K562 (cell line): ENCODE measurements around the gene LUC7L3. TPM values are rescaled to one million over a fixed set of nuclear protein-coding genes. Genes with fewer than 3 reads are reported as not detected.

ENCODE experiments used
- ATAC-seq: fragments of 200-7000 bp; cut with Tn5 transposase; 3 replicates; pipeline ENCODE4 v1.9.1; 2020; ENCODE audit warnings: moderate library complexity
- BruUV-seq: library from RNA; stranded (reverse); fragments of 400-500 nt; replicated peaks from 2 replicates; lab custom pipeline; 2021; lab: Mats Ljungman, UMichigan
- CTCF ChIA-PET: fragments of 300-600 bp; formaldehyde crosslinking; extraction: SDS; loops from one replicate; lab custom pipeline; 2021; ENCODE audit warnings: low intra/inter-chr PET ratio; lab: Yijun Ruan, JAX
- POLR2A ChIA-PET: fragments of 300-600, 350-650 bp; sonication (Branson Sonifier 250); formaldehyde crosslinking; extraction: SDS; loops from one replicate; lab custom pipeline; 2021; ENCODE audit warnings: antibody characterized with exemption, inconsistent platforms; lab: Yijun Ruan, JAX
- DNase-seq, 4 experiments: peaks; one replicate each; pipeline versions ENCODE4 v3.0.0 to v3.0.0-alpha.2; 2011 to 2018; ENCODE audit warnings: low spot score in 3 of 4, mixed read lengths in 3 of 4; ENCODE audit errors: extremely low read depth in 1 of 4
- FAIRE-seq: peaks from 2 replicates; lab custom pipeline; 2011; peaks lifted over from hg19 to GRCh38; lab: Jason Lieb, UNC
- H2AFZ ChIP-seq: 2 replicates; pipeline ENCODE4 v1.6.0; 2011; ENCODE audit warnings: low read depth, low read length, control low read depth, inconsistent platforms
- H3K27ac ChIP-seq: fragments of 200-600 bp; 3 replicates; pipeline ENCODE4 v1.8.0; 2011; ENCODE audit warnings: low read depth, mild to moderate bottlenecking, control low read depth, inconsistent platforms, low read length, moderate library complexity, mixed read lengths; ENCODE audit errors: extremely low read depth
- H3K27me3 ChIP-seq, 2 experiments: fragments of 300-600 bp in 1 of 2; 2 replicates in 1 of 2; 3 replicates in 1 of 2; pipeline versions ENCODE4 v1.6.0 to v1.8.0; 2011; ENCODE audit warnings: inconsistent platforms in 2 of 2, low read length in 2 of 2, mild to moderate bottlenecking in 1 of 2, mixed read lengths in 1 of 2, moderate library complexity in 1 of 2; ENCODE audit not compliant: control insufficient read depth in 2 of 2, insufficient read depth in 2 of 2
- H3K36me3 ChIP-seq: fragments of 300-600 bp; 3 replicates; pipeline ENCODE4 v1.8.0; 2011; ENCODE audit warnings: mild to moderate bottlenecking, low read length, inconsistent platforms; ENCODE audit not compliant: control insufficient read depth, insufficient read depth
- H3K4me1 ChIP-seq, 2 experiments: fragments of 200-600 bp in 1 of 2; replicated peaks in 1 of 2; 2 replicates in 1 of 2; 3 replicates in 1 of 2; pipeline versions ENCODE4 v1.5.1 to v1.8.0; 2011; ENCODE audit warnings: inconsistent platforms in 2 of 2, low read length in 2 of 2, mild to moderate bottlenecking in 1 of 2, mixed read lengths in 1 of 2, moderate library complexity in 1 of 2; ENCODE audit not compliant: control insufficient read depth in 2 of 2, insufficient read depth in 2 of 2
- H3K4me2 ChIP-seq: 2 replicates; pipeline ENCODE4 v1.6.1; 2011; ENCODE audit warnings: low read length, control low read depth, inconsistent platforms, mixed read lengths; ENCODE audit not compliant: insufficient read depth
- H3K4me3 ChIP-seq: fragments of 200-600 bp; sonication (generic), shearing (Covaris generic); 2 replicates; pipeline ENCODE4 v1.5.1; 2016; ENCODE audit warnings: control low read depth, inconsistent platforms
- H3K79me2 ChIP-seq: fragments of 200-600 bp; 3 replicates; pipeline ENCODE4 v1.8.0; 2011; ENCODE audit warnings: low read length, inconsistent platforms; ENCODE audit not compliant: control insufficient read depth, insufficient read depth
- H3K9ac ChIP-seq, 2 experiments: 2 replicates each; pipeline versions ENCODE4 v1.6.0 to v1.6.1; 2011; ENCODE audit warnings: low read depth in 2 of 2, low read length in 2 of 2, control low read depth in 1 of 2, inconsistent platforms in 1 of 2, mild to moderate bottlenecking in 1 of 2, mixed read lengths in 1 of 2; ENCODE audit not compliant: insufficient read depth in 1 of 2
- H3K9me1 ChIP-seq: one replicate; pipeline ENCODE4 v1.6.0; 2011; ENCODE audit warnings: inconsistent platforms, mild to moderate bottlenecking, low read length, moderate library complexity; ENCODE audit not compliant: control insufficient read depth, insufficient read depth
- H3K9me3 ChIP-seq: replicated peaks from 2 replicates; pipeline ENCODE4 v1.5.1; 2011; ENCODE audit warnings: low read depth, low read length, inconsistent platforms; ENCODE audit not compliant: control insufficient read depth, insufficient read depth
- H4K20me1 ChIP-seq: replicated peaks from 2 replicates; pipeline ENCODE4 v1.6.1; 2011; ENCODE audit warnings: low read length, inconsistent platforms, mixed read lengths; ENCODE audit not compliant: control insufficient read depth, insufficient read depth
- CBX3 ChIP-seq, 2 experiments: IDR thresholded peaks; 1 replicate in 1 of 2; 2 replicates in 1 of 2; pipeline ENCODE4 v1.6.1; 2012; ENCODE audit warnings: inconsistent platforms in 2 of 2, low read length in 2 of 2, borderline replicate concordance in 1 of 2, control low read depth in 1 of 2
- EP400 ChIP-seq: fragments of 450-650 bp; IDR thresholded peaks from 2 replicates; pipeline ENCODE4 v1.6.1; 2017; ENCODE audit warnings: antibody characterized with exemption, mild to moderate bottlenecking, moderate library complexity
- ETS2 ChIP-seq: IDR thresholded peaks from 2 replicates; pipeline ENCODE4 v1.6.1; 2016; ENCODE audit warnings: borderline replicate concordance, missing genetic modification characterization, mild to moderate bottlenecking, moderate library complexity, missing compliant biosample characterization; ENCODE audit not compliant: poor library complexity, severe bottlenecking
- FOXA3 ChIP-seq, 2 experiments: fragments of 450-650 bp in 1 of 2; sonication (generic) in 1 of 2; formaldehyde crosslinking; IDR thresholded peaks in 1 of 2; conservative IDR thresholded peaks in 1 of 2; 2 replicates each; pipeline versions ENCODE4 v1.4.0 to v1.8.0; 2020 to 2022; ENCODE audit warnings: mild to moderate bottlenecking in 2 of 2, missing genetic modification reagents in 1 of 2
- NFE2 ChIP-seq: IDR thresholded peaks from 2 replicates; pipeline ENCODE4 v1.6.1; 2014; ENCODE audit warnings: antibody characterized with exemption, low read depth
- NFYB ChIP-seq: IDR thresholded peaks from 2 replicates; pipeline ENCODE4 v1.6.1; 2011; ENCODE audit warnings: mild to moderate bottlenecking, moderate library complexity; ENCODE audit not compliant: insufficient read length; ENCODE audit errors: extremely low read depth
- POLR3G ChIP-seq: IDR thresholded peaks from 2 replicates; pipeline ENCODE4 v1.6.1; 2011; ENCODE audit not compliant: insufficient read length, insufficient replicate concordance; ENCODE audit errors: extremely low read depth
- RBM15 ChIP-seq: fragments of 200-400 bp; formaldehyde crosslinking; IDR thresholded peaks from 2 replicates; pipeline ENCODE4 v1.6.1; 2018; ENCODE audit warnings: mild to moderate bottlenecking, low read length, moderate library complexity; ENCODE audit not compliant: insufficient read depth
- RBM17 ChIP-seq: fragments of 200-400 bp; formaldehyde crosslinking; IDR thresholded peaks from 2 replicates; pipeline ENCODE4 v1.6.1; 2017; ENCODE audit warnings: low read depth, mild to moderate bottlenecking, low read length, borderline replicate concordance
- TRIM24 ChIP-seq, 2 experiments: fragments of 450-650 bp; IDR thresholded peaks; 2 replicates each; pipeline ENCODE4 v1.6.1; 2016
- TRIM28 ChIP-seq: fragments of 450-650 bp; IDR thresholded peaks from 2 replicates; pipeline ENCODE4 v1.6.1; 2017
- ZNF143 ChIP-seq: sonication (generic); formaldehyde crosslinking; IDR thresholded peaks from 2 replicates; pipeline ENCODE4 v1.9.0; 2022; ENCODE audit warnings: mild to moderate bottlenecking, missing genetic modification reagents
- ZNF384 ChIP-seq: IDR thresholded peaks from 2 replicates; pipeline ENCODE4 v1.6.1; 2012; ENCODE audit warnings: low read depth, low read length, improper control_type of control experiment
- WGBS: fragments of 100-300 bp; shearing (Covaris generic); methylation state at CpG from one replicate; pipeline ENCODE4 v1.1.6; 2016; ENCODE audit warnings: low coverage, mixed read lengths; ENCODE audit not compliant: insufficient coverage; ENCODE audit errors: missing lambda C conversion rate; 5-methylcytosine and 5-hydroxymethylcytosine counted together
- in situ Hi-C: fragments of 300-500 bp; cut with MboI; formaldehyde crosslinking; loops from 4 replicates; pipeline ENCODE4 v1.15.0; 2018; ENCODE audit warnings: inconsistent platforms, mixed read lengths
- intact Hi-C: fragments of 100-400 bp; cut with micrococcal nuclease; formaldehyde crosslinking; loops from 2 replicates; pipeline ENCODE4 v1.14.2; 2022
- polyA plus RNA-seq, 8 experiments: library from polyadenylated mRNA; depleted of rRNA in 4 of 8; stranded (reverse) in 5 of 8; unstranded in 3 of 8; fragments of >200 nt; fragmentation: Nextera tagmentation in 2 of 8; fragmentation: Illumina TruSeq in 1 of 8; extraction: Ambion mirVana in 2 of 8; extraction: Trizol in 1 of 8; gene quantifications; 2 replicates each; pipeline versions ENCODE4 v1.2.1 to v1.2.3, GENCODE V29; 2011 to 2014; ENCODE audit warnings: inconsistent platforms in 1 of 8, missing spikeins in 1 of 8
- total RNA-seq, 7 experiments: library from RNA; depleted of rRNA in 6 of 7; stranded (reverse); fragments of >200 nt in 6 of 7; fragmentation: Illumina TruSeq in 2 of 7; extraction: Trizol in 2 of 7; gene quantifications; 2 replicates each; pipeline versions ENCODE4 v1.2.1 to v1.2.3, GENCODE V29; 2011 to 2021; ENCODE audit warnings: low replicate concordance in 1 of 7
- TF ChIP-seq, protein P1 (sequence below): fragments of 450-650 bp; IDR thresholded peaks from 2 replicates; pipeline ENCODE4 v1.6.1; 2016; ENCODE audit warnings: low read depth, mild to moderate bottlenecking, moderate library complexity
- TF ChIP-seq, protein P2 (sequence below): IDR thresholded peaks from 2 replicates; pipeline ENCODE4 v1.6.1; 2016; ENCODE audit warnings: missing genetic modification characterization, missing compliant biosample characterization

LUC7L3 gene
- total and polyA plus RNA-seq, 9 of the 15 experiments (the other 6 are each of a cell fraction or from before 2014, with no cell fraction given) = 80.8 to 284 (median 127) TPM

DNA sequence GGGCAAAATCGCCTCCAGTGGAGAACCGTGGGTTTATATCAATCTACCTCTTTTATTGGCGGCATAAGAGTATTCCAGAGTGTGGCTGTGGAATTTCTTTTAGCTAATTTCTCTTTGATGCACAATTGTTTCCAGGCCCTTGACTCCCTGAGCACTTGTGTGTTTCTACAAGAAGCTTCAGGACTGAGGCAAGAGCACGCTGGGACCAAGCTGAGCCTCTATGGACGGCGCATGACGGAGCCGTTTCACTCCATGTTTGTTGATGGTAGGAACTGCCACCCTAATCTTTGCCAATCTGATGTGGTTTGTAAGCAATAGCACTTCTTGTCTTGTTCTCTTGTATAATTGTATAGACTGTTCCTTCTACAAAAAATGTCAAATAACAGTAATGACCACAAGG, 59.1 kb downstream of the LUC7L3 start:
- in situ Hi-C loops (no loop called here), intact Hi-C loops (no loop called here)
- ATAC-seq (no peak), FAIRE-seq (no peak)
- Histone ChIP-seq H3K27me3 (no peaks in the 10 kb centered on the region), H4K20me1 (no peaks in the 10 kb centered on the region), H3K27ac (no peak overlapping the region), H3K4me3 (no peak overlapping the region), H3K9me3 (no peaks in the 10 kb centered on the region)
- TF ChIP-seq POLR3G = no peak
- no peak for TF ChIP-seq NFE2
- TF ChIP-seq, protein P1, sequence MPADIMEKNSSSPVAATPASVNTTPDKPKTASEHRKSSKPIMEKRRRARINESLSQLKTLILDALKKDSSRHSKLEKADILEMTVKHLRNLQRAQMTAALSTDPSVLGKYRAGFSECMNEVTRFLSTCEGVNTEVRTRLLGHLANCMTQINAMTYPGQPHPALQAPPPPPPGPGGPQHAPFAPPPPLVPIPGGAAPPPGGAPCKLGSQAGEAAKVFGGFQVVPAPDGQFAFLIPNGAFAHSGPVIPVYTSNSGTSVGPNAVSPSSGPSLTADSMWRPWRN = no peak
- TF ChIP-seq FOXA3 (CRISPR knock-in tag; conservative IDR thresholded peaks at IDR 0.05 in 1 of 2, IDR thresholded peaks at IDR 0.05 in 1 of 2) = no peak
- no peak for TF ChIP-seq CBX3 (IDR thresholded peaks at IDR 0.05; ENCODE audit: borderline replicate concordance in 1 of 2, low read length in 2 of 2)
- no peak for TF ChIP-seq TRIM24 (IDR thresholded peaks at IDR 0.05)
- TF ChIP-seq ETS2 (tag) = no peak
- TF ChIP-seq RBM17 = no peak
- no peak for TF ChIP-seq NFYB
- no peak for TF ChIP-seq ZNF143 (CRISPR knock-in tag)
- no peak for TF ChIP-seq TRIM28
- TF ChIP-seq, protein P2, sequence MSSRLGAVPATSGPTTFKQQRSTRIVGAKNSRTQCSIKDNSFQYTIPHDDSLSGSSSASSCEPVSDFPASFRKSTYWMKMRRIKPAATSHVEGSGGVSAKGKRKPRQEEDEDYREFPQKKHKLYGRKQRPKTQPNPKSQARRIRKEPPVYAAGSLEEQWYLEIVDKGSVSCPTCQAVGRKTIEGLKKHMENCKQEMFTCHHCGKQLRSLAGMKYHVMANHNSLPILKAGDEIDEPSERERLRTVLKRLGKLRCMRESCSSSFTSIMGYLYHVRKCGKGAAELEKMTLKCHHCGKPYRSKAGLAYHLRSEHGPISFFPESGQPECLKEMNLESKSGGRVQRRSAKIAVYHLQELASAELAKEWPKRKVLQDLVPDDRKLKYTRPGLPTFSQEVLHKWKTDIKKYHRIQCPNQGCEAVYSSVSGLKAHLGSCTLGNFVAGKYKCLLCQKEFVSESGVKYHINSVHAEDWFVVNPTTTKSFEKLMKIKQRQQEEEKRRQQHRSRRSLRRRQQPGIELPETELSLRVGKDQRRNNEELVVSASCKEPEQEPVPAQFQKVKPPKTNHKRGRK (tag) = no peak
- no peak for TF ChIP-seq EP400
- no peak for TF ChIP-seq RBM15
- TF ChIP-seq ZNF384 = no peak
- TF ChIP-seq, all 486 proteins: peak for 0
- DNase-seq = no peak
- Histone ChIP-seq H3K9me1 (no peaks in the 10 kb centered on the region), H3K79me2 (no peaks in the 10 kb centered on the region), H3K4me2 (no peak overlapping the region), H3K36me3 (no peaks in the 10 kb centered on the region), H2AFZ (no peak overlapping the region), H3K9ac (no peak overlapping the region; a peak in 1 of 4 replicates), H3K4me1 (peaks cover 0 to 4% of the 10 kb centered on the region in 2 experiments; a peak in 1 of 5 replicates)
- BruUV-seq = no TSS peak
- ChIA-PET POLR2A (interaction anchor here (0.6 to 1.8 kb wide), 4 partner anchors 8 to 60 kb away, joined by 3 to 8 read pairs (median 4); no protein-coding TSS in a partner anchor), CTCF (no interaction called here)
- 28% methylated on average over 8 of the region's 8 CpGs for WGBS
